ENCODE data around the gene DUSP18. TPM values are rescaled to one million over a fixed set of nuclear protein-coding genes. Genes with fewer than 3 reads are reported as not detected.
"Not testable (repeated sequence)": the region's sequence is repeated elsewhere in the genome, so short reads cannot be mapped to it uniquely, and the experiment has no call there.

Gene DUSP18
- total RNA-seq, 1 experiment from 2014 or later, result 8.5 TPM

GRCh38 chr22:30640361-30640760, 27.3 kb downstream of the DUSP18 start:
- DNase-seq (ENCODE audit: low spot score), result no peak

GRCh38 chr22:30637701-30638114, 30.0 kb downstream of the DUSP18 start:
- DNase-seq (ENCODE audit: low spot score), result no peak

GRCh38 chr22:30636226-30637077, 31.2 kb downstream of the DUSP18 start:
- peak; percentile 44 for DNase-seq (ENCODE audit: low spot score)

- peak; percentile 80 for DNase-seq (ENCODE audit: low spot score)
Measured at GRCh38 chr22:30635273-30636225, 32.1 kb downstream of the DUSP18 start, which contains the start of gene SLC35E4. Gene SLC35E4 (plus strand): TSS chr22:30635781. CDS start chr22:30636451, 670 bp downstream.

- peak; percentile 85 for DNase-seq (ENCODE audit: low spot score)
Measured at GRCh38 chr22:30634471-30635233, 33.0 kb downstream of the DUSP18 start.

- DNase-seq (ENCODE audit: low spot score), result not testable (repeated sequence)
Measured at GRCh38 chr22:30631469-30631868, 36.2 kb downstream of the DUSP18 start.

- DNase-seq (ENCODE audit: low spot score), result no peak
Measured at GRCh38 chr22:30628491-30628890, 39.2 kb downstream of the DUSP18 start.

GRCh38 chr22:30627471-30627870, 40.2 kb downstream of the DUSP18 start:
- no peak for DNase-seq (ENCODE audit: low spot score)

GRCh38 chr22:30626413-30626812, 41.3 kb downstream of the DUSP18 start:
- no peak for DNase-seq (ENCODE audit: low spot score)

- DNase-seq (ENCODE audit: low spot score), result not testable (repeated sequence)
Measured at GRCh38 chr22:30619909-30620308, 47.8 kb downstream of the DUSP18 start.

- no peak for DNase-seq (ENCODE audit: low spot score)
Measured at GRCh38 chr22:30617819-30618218, 49.9 kb downstream of the DUSP18 start.

- DNase-seq (ENCODE audit: low spot score), result no peak
Measured at GRCh38 chr22:30615543-30615954, 52.1 kb downstream of the DUSP18 start.

- DNase-seq (ENCODE audit: low spot score), result no peak
Measured at GRCh38 chr22:30614879-30615278, 52.8 kb downstream of the DUSP18 start.

- DNase-seq (ENCODE audit: low spot score), result no peak
Measured at GRCh38 chr22:30614268-30614667, 53.4 kb downstream of the DUSP18 start.

GRCh38 chr22:30612789-30613188, 54.9 kb downstream of the DUSP18 start:
- DNase-seq (ENCODE audit: low spot score), result no peak

Other genes with a start within 250 kb of the DUSP18 start
- 43.7 and 46.8 TPM in 2 replicates for gene MTFP1, start 242.1 kb downstream of the DUSP18 start, total RNA-seq (2014; rRNA removed; shearing (Covaris generic))
- gene SEC14L3, start 195.9 kb downstream of the DUSP18 start, total RNA-seq (2014; rRNA removed; shearing (Covaris generic)), result not detected in 2 replicates
- 0.23 and 0.46 TPM in 2 replicates for gene SEC14L4, start 162.2 kb downstream of the DUSP18 start, total RNA-seq (2014; rRNA removed; shearing (Covaris generic))
- gene SEC14L6, start 121.1 kb downstream of the DUSP18 start, total RNA-seq (2014; rRNA removed; shearing (Covaris generic)), result not detected in 2 replicates
- gene GAL3ST1, start 93.2 kb downstream of the DUSP18 start, total RNA-seq (2014; rRNA removed; shearing (Covaris generic)), result 7.8 and 8.1 TPM in 2 replicates
- 73.9 and 74.0 TPM in 2 replicates for gene PES1, start 76.0 kb downstream of the DUSP18 start, total RNA-seq (2014; rRNA removed; shearing (Covaris generic))
- 13.2 and 19.0 TPM in 2 replicates for gene TCN2, start 60.7 kb downstream of the DUSP18 start, total RNA-seq (2014; rRNA removed; shearing (Covaris generic))
- 14.2 and 22.1 TPM in 2 replicates for gene SLC35E4, start 32.1 kb downstream of the DUSP18 start, total RNA-seq (2014; rRNA removed; shearing (Covaris generic))
- 4.1 and 8.2 TPM in 2 replicates for gene OSBP2, start 27.0 kb upstream of the DUSP18 start, total RNA-seq (2014; rRNA removed; shearing (Covaris generic))